GM04504 (cell line): ENCODE results near the gene LEMD1.
"Not testable (repeated sequence)": the region's sequence is repeated elsewhere in the genome, so short reads cannot be mapped to it uniquely, and the experiment has no call there.

Experiments
- DNase-seq: peaks from one replicate; pipeline ENCODE4 v3.0.0-alpha.2; 2012; ENCODE audit warnings: low read depth

LEMD1 gene

DNA sequence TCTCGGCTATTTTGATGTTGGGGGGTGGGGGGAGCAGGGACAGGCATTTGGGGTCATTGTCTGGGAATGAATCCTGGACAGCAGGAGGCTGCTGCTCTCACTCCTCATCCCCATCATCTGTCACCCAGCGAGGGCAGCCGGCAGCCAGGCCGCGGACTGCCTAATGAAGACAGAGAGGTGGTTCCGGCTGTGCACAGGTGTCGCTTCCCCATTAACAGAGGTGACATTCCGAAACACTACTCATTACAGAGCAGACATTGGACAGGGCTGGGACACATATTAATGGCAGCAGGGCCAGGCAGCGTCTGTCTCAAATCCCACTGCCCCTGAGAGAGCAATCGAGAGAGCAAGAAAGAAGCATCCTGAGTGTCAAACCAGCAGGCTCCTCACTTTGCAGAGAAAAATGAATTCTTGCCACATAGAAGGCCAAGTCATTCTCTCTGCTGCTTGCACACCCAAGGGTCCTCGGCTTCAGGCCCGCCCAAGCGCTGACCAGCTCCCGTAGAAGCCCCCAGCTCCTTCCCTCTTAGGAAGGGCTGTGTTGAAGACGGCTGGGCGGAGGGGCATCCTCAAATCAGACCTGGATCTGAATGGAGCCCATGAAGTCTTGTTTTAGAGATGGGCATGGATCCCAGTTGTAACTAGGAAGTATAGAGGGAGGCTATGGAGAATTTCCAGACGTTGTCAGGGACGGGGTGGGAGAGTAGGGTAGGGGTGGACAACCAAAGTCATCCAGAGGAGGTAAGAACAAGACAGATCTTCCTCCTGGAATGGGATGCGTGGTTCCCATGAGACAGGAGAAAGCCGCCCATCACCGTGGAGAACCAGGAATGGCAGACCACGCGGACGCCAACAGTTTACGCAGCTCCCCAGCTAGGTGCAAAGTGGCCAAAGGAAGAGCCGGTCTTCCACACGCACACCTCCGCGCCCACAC, 8.2 kb upstream of the LEMD1 start:
- DNase-seq = no peak

GRCh38 chr1:205424901-205425600, 3.2 kb upstream of the LEMD1 start:
- no peak for DNase-seq

DNA sequence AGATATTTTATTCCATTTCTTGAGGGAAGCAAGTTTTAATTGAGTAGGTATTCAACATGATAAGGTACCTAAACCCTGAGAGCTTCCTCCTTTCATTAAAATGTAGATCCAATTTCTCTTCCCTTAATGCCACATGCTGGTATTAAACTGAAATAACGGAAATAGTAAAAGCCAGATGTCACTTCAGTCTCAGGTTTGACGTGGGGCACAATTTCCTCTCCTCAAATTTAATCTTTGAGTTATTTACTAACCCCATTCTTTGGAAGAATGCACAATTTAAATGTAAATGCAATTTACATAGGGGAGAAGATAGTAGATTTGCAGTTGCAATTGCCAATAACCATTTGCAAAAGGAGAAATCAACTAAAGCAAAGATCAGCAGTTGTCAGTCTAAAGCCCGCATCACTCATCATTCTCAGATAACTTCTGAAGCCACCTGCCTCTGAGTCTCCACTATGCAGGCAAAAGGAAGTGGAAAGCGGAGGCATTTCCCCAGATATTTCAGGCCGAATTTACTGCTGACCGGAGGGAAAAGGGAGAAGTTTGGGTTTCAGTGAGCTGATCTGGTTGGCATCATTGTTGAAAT, 2.1 kb upstream of the LEMD1 start:
- no peak for DNase-seq

- no peak for DNase-seq
Observed at GRCh38 chr1:205422993-205423642, 1.3 kb upstream of the LEMD1 start.

DNA sequence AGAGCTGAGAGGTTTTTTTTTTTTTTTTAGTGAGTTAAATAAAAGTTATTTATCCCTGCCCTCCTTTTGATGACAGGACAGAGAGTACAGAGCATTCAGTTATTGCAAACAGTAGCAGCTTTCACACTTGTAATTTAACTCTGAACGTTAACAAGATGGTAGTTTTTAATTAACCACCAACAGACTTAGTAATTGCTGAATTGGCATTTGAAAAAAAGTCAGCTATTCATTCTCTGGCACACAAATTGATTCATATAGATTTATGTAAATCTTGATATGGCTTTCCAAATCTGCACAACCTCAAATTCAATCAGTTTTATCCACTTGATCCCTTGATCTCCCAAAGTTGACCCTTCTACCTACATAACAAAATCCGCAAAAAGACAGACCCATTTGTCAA, 918 bp downstream of the LEMD1 start:
- no peak for DNase-seq

- DNase-seq = no peak
Observed at GRCh38 chr1:205417870-205418635, 3.8 kb downstream of the LEMD1 start.

GRCh38 chr1:205416322-205416721, 5.5 kb downstream of the LEMD1 start:
- DNase-seq = no peak

DNA sequence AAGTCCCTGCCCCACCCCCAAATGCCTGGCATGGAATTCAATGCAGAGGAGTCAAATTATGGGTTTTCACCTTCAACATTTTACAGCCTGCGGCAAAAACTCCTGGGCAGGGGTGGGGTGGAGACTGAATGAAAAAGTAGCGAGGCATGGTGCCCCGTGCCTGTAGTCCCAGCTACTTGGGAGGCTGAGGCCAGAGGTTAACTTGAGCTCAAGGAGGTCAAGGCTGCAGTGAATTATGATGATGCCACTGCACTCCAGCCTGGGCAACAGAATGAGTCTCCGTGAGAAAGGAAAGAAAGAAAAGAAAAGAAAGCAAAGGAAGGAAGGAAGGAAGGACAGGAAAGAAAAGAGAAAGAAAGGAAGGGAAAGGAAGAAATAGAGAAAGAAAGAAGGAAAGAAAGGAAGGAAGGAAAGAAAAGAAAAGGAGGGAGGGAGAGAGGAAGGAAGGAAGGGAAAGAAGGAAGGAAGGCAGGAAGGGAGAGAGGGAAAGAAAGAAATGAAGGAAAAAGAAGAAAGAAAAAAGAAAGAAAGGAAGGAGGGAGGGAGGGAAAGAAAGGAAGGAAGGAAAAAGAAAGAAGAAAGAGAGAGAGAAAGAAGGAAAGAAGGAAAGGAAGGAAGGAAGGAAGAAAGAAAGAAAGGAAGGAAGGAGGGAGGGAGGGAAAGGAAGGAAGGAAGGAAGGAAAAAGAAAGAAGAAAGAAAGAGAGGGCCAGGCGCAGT, 11.1 kb downstream of the LEMD1 start:
- no peak for DNase-seq

DNA sequence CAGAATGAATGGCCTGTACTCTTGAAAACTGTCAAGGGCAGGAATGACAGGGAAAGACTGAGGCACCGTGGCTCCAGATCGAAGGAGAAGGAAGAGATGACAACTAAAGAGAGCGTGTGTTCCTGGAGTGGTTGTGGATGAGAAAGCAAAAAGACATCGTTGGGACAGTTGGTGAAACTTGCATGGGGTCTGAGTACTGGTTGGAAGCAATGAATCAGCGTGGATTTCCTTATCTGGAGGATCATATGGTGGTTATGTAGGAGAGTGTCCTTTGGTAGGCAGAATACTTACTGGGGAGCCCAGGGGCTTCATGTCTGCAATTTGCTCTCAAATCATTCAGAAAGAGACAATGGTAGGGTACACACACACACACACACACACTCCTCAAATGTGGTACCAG, 13.9 kb downstream of the LEMD1 start:
- no peak for DNase-seq

GRCh38 chr1:205406252-205406651, 15.6 kb downstream of the LEMD1 start:
- DNase-seq = not testable (repeated sequence)

DNA sequence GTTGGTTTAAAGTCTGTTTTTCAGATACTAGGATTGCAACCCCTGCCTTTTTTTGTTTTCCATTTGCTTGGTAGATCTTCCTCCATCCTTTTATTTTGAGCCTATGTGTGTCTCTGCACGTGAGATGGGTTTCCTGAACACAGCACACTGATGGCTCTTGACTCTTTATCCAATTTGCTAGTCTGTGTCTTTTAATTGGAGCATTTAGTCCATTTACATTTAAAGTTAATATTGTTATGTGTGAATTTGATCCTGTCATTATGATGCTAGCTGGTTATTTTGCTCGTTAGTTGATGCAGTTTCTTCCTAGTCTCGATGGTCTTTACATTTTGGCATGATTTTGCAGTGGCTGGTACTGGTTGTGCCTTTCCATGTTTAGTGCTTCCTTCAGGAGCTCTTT, 17.4 kb downstream of the LEMD1 start:
- DNase-seq = not testable (repeated sequence)

DNA sequence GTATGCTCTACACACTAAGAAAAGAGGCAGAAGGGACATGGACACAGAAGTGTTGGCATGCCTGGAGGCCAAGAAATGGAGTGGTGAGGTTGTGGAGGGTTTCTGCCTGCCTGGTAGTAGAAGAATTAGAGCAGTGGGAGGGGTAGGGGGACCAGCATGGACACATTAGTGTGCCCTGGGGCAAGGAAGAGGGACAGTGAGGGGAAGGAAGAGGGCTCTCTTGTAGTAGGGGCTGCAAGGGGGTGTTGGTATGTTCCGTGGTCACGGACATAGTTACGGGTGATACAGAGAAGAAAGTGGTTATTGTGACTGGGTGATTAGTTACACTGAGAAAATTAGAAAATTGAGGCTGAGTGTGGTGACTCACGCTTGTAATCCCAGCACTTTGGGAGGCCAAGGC, 23.3 kb downstream of the LEMD1 start:
- DNase-seq = no peak

- no peak for DNase-seq
Observed at GRCh38 chr1:205396967-205397616, 24.8 kb downstream of the LEMD1 start.

- DNase-seq = no peak
Observed at GRCh38 chr1:205395616-205396015, 26.2 kb downstream of the LEMD1 start.

GRCh38 chr1:205392650-205393049, 29.2 kb downstream of the LEMD1 start:
- DNase-seq = no peak

- DNase-seq = no peak
Observed at GRCh38 chr1:205391386-205391785, 30.5 kb downstream of the LEMD1 start.

- no peak for DNase-seq
Observed at GRCh38 chr1:205387845-205388244, 34.0 kb downstream of the LEMD1 start.

DNA sequence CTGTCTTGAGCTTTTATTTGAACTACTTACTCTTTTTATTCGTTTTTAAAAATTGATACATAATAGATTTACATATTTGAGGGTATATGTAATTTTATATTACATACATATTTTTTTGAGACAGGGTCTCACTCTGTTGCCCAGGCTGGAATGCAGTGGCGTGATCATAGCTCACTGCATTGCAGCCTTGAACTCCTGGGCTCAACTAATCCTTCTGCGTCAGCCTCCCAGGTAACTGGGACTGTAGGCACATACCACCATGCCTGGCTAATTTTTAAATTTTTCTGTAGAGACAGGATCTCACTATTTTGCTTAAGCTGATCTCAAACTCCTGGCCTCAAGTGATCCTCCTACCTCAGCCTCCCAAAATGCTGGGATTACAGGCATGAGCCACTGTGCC, 38.9 kb downstream of the LEMD1 start:
- not testable (repeated sequence) for DNase-seq

DNA sequence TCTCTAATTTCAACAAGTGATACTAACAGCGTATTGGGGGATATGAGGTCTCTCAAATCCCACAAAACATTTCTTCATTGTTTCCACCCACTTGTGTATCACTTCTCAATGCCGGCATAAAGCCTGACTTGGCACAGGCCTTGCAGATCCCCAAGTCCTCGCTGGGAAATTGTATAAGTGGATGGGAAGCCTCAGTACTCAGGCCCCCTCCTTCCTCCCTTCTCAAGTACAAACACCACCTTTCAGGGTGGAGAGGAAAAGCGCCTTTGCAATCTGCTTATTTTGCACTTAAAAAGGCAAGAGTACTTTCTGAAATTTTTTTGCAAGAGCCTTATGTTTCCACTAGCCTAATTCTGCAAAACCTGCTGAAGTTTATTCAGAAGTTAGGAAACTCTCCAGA, 39.3 kb downstream of the LEMD1 start:
- no peak for DNase-seq

GRCh38 chr1:205381305-205381704, 40.6 kb downstream of the LEMD1 start:
- no peak for DNase-seq
